ENCODE data around the gene TMEM151A.

- TF ChIP-seq CTCF (conservative IDR thresholded peaks at IDR 0.05 in 1 of 2, IDR thresholded peaks at IDR 0.05 in 1 of 2; ENCODE audit: low read depth in 1 of 2, low read length in 2 of 2) (no peak), EZH2 (IDR thresholded peaks at IDR 0.05; ENCODE audit: low read length, missing control alignments) (no peak)
Observed at GRCh38 chr11:66332371-66333219, 40.9 kb downstream of the TMEM151A start.

Measured in fibroblast of lung (primary cell).